GM18861 (cell line): ENCODE data around the gene MICAL2.

ENCODE experiments used
- ATAC-seq: cut with Tn5 transposase; IDR thresholded peaks from one replicate; pipeline ENCODE4 v1.9.1; 2021; ENCODE audit not compliant: unreplicated experiment

The MICAL2 gene

GRCh38 chr11:12114193-12115033 lies 4.0 kb downstream of the MICAL2 start:
- ATAC-seq = no peak

GRCh38 chr11:12116425-12117032 lies 6.1 kb downstream of the MICAL2 start:
- ATAC-seq = no peak

GRCh38 chr11:12117200-12117599 lies 6.8 kb downstream of the MICAL2 start:
- no peak for ATAC-seq

- no peak for ATAC-seq
These were observed 7.2 kb downstream of the MICAL2 start for GRCh38 chr11:12117611-12118010.

GRCh38 chr11:12118949-12119348 lies 8.6 kb downstream of the MICAL2 start:
- ATAC-seq = no peak

- no peak for ATAC-seq
These were observed 9.1 kb downstream of the MICAL2 start for GRCh38 chr11:12119502-12119901.

- no peak for ATAC-seq
These were observed 9.9 kb downstream of the MICAL2 start for GRCh38 chr11:12120031-12121008.

GRCh38 chr11:12121011-12121410 lies 10.6 kb downstream of the MICAL2 start:
- no peak for ATAC-seq

- no peak for ATAC-seq
These were observed 11.1 kb downstream of the MICAL2 start for GRCh38 chr11:12121517-12121916.

GRCh38 chr11:12122083-12122482 lies 11.7 kb downstream of the MICAL2 start:
- ATAC-seq = no peak

- ATAC-seq = no peak
These were observed 12.9 kb downstream of the MICAL2 start for GRCh38 chr11:12123273-12123672.

- no peak for ATAC-seq
These were observed 13.4 kb downstream of the MICAL2 start for GRCh38 chr11:12123799-12124198.

- ATAC-seq = no peak
These were observed 13.9 kb downstream of the MICAL2 start for GRCh38 chr11:12124306-12124705.

GRCh38 chr11:12125609-12126149 lies 15.3 kb downstream of the MICAL2 start:
- no peak for ATAC-seq

- no peak for ATAC-seq
These were observed 16.1 kb downstream of the MICAL2 start for GRCh38 chr11:12126344-12127019.

GRCh38 chr11:12127206-12127898 lies 17.0 kb downstream of the MICAL2 start:
- no peak for ATAC-seq

GRCh38 chr11:12128301-12128751 lies 17.9 kb downstream of the MICAL2 start:
- ATAC-seq = no peak

GRCh38 chr11:12129227-12129626 lies 18.8 kb downstream of the MICAL2 start:
- ATAC-seq = no peak

GRCh38 chr11:12130180-12130980 lies 20.0 kb downstream of the MICAL2 start:
- ATAC-seq = no peak
